ENCODE results near the gene INTS7.

The INTS7 gene

DNA sequence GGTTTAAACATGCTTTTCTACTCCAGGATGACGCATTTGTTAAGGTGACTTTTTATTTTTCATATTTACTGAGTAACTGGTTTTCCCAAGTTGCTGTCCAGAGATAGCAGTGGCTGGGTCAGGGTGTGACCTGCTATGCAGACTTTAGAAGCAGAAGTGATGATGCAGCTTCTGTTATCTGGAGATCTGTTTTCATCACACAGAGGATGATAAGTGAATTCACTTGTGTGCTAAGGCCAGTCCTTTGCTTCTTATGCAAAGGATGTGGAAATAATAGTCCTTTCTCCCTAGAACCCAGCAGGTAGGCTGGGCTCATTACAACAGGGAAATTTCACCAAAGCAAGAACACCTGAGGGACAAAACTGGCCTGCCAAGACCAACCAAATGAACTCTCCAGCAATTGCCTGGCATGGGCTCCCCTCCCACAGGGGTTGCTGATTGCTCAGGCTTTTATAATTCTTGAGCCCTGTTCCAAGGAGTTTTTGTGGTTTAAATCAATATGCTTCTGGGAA, 107.0 kb downstream of the INTS7 start:
- no peak for TF ChIP-seq ZFX (IDR thresholded peaks at IDR 0.05; ENCODE audit: borderline replicate concordance)
- TF ChIP-seq, protein P1, sequence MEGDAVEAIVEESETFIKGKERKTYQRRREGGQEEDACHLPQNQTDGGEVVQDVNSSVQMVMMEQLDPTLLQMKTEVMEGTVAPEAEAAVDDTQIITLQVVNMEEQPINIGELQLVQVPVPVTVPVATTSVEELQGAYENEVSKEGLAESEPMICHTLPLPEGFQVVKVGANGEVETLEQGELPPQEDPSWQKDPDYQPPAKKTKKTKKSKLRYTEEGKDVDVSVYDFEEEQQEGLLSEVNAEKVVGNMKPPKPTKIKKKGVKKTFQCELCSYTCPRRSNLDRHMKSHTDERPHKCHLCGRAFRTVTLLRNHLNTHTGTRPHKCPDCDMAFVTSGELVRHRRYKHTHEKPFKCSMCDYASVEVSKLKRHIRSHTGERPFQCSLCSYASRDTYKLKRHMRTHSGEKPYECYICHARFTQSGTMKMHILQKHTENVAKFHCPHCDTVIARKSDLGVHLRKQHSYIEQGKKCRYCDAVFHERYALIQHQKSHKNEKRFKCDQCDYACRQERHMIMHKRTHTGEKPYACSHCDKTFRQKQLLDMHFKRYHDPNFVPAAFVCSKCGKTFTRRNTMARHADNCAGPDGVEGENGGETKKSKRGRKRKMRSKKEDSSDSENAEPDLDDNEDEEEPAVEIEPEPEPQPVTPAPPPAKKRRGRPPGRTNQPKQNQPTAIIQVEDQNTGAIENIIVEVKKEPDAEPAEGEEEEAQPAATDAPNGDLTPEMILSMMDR (IDR thresholded peaks at IDR 0.05), result no peak
- H3K27ac ChIP-seq, result peak overlapping the region; percentile 74

DNA sequence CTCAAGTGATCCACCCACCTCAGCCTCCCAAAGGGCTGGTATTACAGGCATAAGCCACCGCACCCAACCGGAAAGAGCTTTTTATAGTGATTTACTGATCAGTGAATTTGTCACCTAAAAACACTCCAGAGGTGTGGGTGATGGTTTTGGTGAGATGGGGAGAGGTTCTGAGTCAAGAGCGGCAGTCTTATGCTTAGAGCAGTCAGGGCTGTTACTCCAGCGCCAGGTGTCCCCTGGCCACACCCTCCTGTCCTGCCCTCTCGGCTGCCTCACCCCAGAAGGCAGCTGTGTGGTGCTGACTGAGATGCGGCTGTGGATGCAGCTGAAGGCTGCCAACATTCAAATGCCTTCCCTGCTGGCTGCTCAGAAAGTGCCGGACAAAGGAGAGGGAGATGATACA, 110.3 kb downstream of the INTS7 start:
- TF ChIP-seq, protein P1 (IDR thresholded peaks at IDR 0.05), result no peak

DNA sequence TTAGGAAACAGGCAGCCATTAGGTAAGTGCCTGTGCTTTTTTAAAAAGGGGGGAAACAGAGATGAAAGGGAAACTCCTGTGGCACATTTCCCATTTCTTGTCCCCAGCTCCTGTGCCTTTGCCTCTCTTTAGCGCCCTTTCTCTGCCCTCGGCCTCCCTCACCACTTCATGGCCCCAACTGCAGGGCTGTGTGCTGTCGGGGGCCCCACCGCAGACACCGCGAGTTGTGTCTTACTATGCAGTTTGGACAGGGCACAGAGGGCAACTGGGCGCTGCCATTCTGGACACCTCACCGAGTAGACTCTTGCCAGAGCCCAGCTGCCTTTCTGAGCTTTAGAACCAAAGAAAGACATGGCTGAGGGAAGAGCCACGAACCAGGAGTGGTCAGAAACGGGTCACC, 111.1 kb downstream of the INTS7 start:
- TF ChIP-seq, protein P1 (IDR thresholded peaks at IDR 0.05), result no peak

More for the DNA sequence above, 110.3 kb downstream of the INTS7 start:
- no peak overlapping the region for H3K27ac ChIP-seq

DNA sequence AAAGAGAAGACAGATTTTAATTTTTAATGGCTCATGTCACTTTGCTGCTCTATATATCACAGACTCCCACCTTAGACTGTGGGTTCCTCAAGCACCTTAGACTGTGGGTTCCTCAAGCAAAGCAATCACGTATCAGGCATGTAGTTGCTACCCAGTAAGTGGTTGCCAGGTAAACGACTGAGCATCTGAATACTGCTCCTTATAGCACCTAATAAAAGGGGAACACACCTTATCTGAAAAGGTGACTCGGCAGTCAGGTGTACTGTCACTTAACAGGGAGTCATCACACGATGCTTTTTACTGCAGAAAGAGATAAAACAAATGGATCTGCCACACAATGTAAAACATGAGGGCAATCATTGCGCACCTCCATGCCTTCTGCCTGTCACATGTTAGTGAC, 112.3 kb downstream of the INTS7 start:
- no peak for TF ChIP-seq ZFX (IDR thresholded peaks at IDR 0.05; ENCODE audit: borderline replicate concordance)
- TF ChIP-seq, protein P1 (IDR thresholded peaks at IDR 0.05), result no peak
- no peak overlapping the region for H3K27ac ChIP-seq

More for the DNA sequence above, 111.1 kb downstream of the INTS7 start:
- no peak overlapping the region for H3K27ac ChIP-seq

DNA sequence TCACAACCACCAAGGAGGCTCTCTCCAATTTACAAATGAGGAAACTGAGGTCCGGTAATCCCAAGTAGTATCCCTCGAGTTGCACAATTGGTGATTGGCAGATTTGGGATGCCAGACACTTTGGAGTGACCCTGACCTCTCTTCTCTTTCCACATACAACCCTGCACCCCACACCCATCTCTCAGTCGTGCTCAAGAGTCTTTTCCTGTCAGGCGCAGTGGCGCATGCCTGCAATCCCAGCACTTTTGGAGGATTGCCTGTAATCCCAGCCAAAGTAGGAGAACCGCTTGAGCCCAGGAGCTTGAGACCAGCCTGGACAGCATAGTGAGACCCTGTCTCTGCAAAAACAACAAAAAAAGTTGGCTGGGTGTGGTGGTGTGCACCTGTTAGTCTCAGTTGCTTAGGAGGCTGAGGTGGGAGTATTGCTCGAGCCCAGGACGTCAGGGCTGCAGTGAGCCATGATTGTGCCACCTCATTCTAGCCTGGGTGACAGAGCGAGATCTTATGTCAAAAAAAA, 113.7 kb downstream of the INTS7 start:
- TF ChIP-seq, protein P1 (IDR thresholded peaks at IDR 0.05), result no peak
- TF ChIP-seq ZFX (IDR thresholded peaks at IDR 0.05; ENCODE audit: borderline replicate concordance), result no peak
- no peak overlapping the region for H3K27ac ChIP-seq

DNA sequence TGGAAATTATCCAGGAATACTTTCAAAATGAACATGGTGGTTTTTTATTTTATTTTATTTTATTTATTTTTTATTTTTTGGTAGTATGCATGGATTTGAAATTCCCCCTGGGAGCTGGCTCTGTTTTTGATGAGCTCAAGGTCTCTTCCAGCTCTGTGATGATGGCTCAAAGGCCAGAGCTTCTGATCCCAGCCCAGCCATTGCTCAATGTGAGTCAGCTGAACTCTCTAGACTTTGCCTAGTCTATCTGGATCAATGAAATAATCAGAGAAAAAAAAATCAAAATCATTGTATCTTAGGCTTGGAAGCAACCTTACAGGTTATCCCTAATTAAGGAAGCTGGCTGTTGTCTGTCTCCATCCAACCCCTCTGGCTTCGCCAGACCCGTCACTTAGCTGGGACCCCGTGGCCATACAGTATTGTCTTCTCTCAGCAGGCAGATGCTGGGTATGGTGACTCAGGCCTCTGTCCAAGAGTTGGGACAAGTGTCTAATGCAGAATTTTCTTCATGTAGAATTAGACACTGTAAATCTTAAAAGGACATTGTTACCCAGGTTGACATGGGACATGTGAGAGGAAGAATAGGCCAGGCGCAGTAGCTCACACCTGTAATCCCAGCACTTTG, 114.6 kb downstream of the INTS7 start:
- peak overlapping the region; percentile 85 for H3K27ac ChIP-seq
- TF ChIP-seq ZFX (IDR thresholded peaks at IDR 0.05; ENCODE audit: borderline replicate concordance), result no peak
- TF ChIP-seq, protein P1 (IDR thresholded peaks at IDR 0.05), result no peak

DNA sequence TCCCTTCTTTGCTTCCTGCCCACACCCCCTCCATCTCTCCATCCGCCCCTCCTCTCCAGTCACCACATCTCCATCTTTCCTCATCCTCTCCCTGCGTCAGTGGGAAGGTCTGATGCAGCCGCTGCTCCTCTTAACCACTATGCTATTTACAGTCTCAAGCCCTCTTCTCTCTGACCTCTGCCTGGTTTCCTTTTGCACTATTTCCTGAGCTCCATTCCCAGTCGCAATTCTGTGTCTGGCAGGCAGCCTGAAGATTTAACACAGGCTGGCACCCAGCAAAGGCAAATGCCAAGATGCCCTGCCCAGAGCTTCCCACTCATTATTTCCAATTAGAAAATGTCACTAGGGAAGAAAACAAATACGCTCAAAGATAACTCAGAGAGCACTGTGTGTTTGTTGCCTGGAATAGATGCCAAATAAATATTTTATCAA, 115.2 kb downstream of the INTS7 start:
- peak overlapping the region; percentile 85 for H3K27ac ChIP-seq
- TF ChIP-seq, protein P1 (IDR thresholded peaks at IDR 0.05), result no peak
- no peak for TF ChIP-seq ZFX (IDR thresholded peaks at IDR 0.05; ENCODE audit: borderline replicate concordance)
